ENCODE results near the gene IFNK.
A peak's percentile ranks its signal among the peaks of the same experiment; 100 is the strongest.

Gene IFNK

DNA sequence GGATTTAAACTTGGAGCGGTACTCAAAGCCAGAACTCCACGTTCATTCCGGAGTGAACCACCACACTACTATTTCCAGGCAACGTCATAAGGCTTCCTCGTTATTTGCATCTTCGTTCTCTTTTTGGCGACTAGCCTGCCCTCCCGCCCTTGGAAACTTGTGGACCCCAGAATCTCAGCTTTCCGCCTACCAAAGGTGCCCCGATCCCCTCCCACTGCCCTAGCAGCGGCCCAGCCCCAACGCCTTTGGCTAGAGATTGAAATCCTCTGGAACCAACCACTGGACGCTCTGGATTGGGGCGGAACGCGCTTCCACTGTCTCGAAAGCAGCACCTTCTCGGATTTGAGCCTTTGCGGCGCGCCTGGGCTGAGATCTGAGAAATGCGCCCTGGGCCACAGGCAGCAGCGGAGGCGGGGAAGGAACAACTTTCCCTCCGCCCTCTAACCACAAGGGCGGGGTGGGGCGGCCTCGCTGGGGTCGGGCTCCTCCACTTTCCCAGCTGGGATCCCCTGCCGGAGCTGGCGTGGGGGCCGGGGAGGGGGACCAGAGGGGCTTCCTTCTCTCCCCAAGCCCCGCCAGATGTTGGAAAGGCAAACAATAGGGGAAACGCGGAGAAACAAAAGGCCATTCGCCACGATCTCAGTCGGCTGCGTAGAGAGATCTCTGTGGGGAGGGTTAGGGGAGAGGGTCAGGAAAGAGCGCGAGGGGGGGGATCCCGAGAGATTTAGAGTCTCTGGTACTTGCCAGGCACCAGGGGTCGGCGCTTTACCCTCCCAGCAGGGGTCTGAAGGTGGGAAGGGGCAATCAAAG, 4.2 kb downstream of the IFNK start (continued):
- no peak for TF ChIP-seq ZNF785 (tag by site-specific recombination; IDR thresholded peaks at IDR 0.05)
- TF ChIP-seq ZNF837 (tag by site-specific recombination; IDR thresholded peaks at IDR 0.05): no peak
- TF ChIP-seq ZNF211 (tag by site-specific recombination; IDR thresholded peaks at IDR 0.05; ENCODE audit: low read depth): no peak
- TF ChIP-seq ZNF529 (tag by site-specific recombination; IDR thresholded peaks at IDR 0.05; ENCODE audit: insufficient replicate concordance): no peak
- TF ChIP-seq ZNF214 (tag by site-specific recombination; IDR thresholded peaks at IDR 0.05; ENCODE audit: borderline replicate concordance): no peak
- TF ChIP-seq, protein P1, sequence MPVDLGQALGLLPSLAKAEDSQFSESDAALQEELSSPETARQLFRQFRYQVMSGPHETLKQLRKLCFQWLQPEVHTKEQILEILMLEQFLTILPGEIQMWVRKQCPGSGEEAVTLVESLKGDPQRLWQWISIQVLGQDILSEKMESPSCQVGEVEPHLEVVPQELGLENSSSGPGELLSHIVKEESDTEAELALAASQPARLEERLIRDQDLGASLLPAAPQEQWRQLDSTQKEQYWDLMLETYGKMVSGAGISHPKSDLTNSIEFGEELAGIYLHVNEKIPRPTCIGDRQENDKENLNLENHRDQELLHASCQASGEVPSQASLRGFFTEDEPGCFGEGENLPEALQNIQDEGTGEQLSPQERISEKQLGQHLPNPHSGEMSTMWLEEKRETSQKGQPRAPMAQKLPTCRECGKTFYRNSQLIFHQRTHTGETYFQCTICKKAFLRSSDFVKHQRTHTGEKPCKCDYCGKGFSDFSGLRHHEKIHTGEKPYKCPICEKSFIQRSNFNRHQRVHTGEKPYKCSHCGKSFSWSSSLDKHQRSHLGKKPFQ (tag by site-specific recombination; IDR thresholded peaks at IDR 0.05): no peak
- TF ChIP-seq ZNF157 (tag by site-specific recombination; IDR thresholded peaks at IDR 0.05): no peak
- no peak for TF ChIP-seq ZSCAN23 (tag by site-specific recombination; IDR thresholded peaks at IDR 0.05)
- TF ChIP-seq ZNF549 (tag by site-specific recombination; IDR thresholded peaks at IDR 0.05): no peak
- no peak for TF ChIP-seq ZNF558 (tag by site-specific recombination; IDR thresholded peaks at IDR 0.05)
- no peak for TF ChIP-seq SCRT2 (tag by site-specific recombination; IDR thresholded peaks at IDR 0.05)
- TF ChIP-seq ZNF610 (tag by site-specific recombination; IDR thresholded peaks at IDR 0.05; ENCODE audit: borderline replicate concordance): no peak
- no peak for TF ChIP-seq ZNF629 (tag by site-specific recombination; IDR thresholded peaks at IDR 0.05)
- peak; percentile 63 for TF ChIP-seq SP3 (tag by site-specific recombination; IDR thresholded peaks at IDR 0.05)
- no peak for TF ChIP-seq ZSCAN16 (tag by site-specific recombination; IDR thresholded peaks at IDR 0.05)
- no peak for TF ChIP-seq ZNF138 (tag by site-specific recombination; IDR thresholded peaks at IDR 0.05; ENCODE audit: borderline replicate concordance)
- peak; percentile 49; the same call in 1 of the 2 replicates for TF ChIP-seq KLF1 (tag by site-specific recombination; IDR thresholded peaks at IDR 0.05)
- TF ChIP-seq ZNF843 (tag by site-specific recombination; IDR thresholded peaks at IDR 0.05): no peak
- TF ChIP-seq ZFP37 (tag by site-specific recombination; IDR thresholded peaks at IDR 0.05): no peak
- TF ChIP-seq ZNF19 (tag by site-specific recombination; IDR thresholded peaks at IDR 0.05; ENCODE audit: low read depth): no peak
- no peak for TF ChIP-seq ZNF121 (tag by site-specific recombination; IDR thresholded peaks at IDR 0.05)
- TF ChIP-seq ZNF133 (tag by site-specific recombination; IDR thresholded peaks at IDR 0.05): no peak
- TF ChIP-seq, protein P2, sequence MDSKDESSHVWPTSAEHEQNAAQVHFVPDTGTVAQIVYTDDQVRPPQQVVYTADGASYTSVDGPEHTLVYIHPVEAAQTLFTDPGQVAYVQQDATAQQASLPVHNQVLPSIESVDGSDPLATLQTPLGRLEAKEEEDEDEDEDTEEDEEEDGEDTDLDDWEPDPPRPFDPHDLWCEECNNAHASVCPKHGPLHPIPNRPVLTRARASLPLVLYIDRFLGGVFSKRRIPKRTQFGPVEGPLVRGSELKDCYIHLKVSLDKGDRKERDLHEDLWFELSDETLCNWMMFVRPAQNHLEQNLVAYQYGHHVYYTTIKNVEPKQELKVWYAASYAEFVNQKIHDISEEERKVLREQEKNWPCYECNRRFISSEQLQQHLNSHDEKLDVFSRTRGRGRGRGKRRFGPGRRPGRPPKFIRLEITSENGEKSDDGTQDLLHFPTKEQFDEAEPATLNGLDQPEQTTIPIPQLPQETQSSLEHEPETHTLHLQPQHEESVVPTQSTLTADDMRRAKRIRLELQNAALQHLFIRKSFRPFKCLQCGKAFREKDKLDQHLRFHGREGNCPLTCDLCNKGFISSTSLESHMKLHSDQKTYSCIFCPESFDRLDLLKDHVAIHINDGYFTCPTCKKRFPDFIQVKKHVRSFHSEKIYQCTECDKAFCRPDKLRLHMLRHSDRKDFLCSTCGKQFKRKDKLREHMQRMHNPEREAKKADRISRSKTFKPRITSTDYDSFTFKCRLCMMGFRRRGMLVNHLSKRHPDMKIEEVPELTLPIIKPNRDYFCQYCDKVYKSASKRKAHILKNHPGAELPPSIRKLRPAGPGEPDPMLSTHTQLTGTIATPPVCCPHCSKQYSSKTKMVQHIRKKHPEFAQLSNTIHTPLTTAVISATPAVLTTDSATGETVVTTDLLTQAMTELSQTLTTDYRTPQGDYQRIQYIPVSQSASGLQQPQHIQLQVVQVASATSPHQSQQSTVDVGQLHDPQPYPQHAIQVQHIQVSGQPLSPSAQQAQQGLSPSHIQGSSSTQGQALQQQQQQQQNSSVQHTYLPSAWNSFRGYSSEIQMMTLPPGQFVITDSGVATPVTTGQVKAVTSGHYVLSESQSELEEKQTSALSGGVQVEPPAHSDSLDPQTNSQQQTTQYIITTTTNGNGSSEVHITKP (tag by site-specific recombination; IDR thresholded peaks at IDR 0.05): peak; percentile 20
- TF ChIP-seq, protein P3, sequence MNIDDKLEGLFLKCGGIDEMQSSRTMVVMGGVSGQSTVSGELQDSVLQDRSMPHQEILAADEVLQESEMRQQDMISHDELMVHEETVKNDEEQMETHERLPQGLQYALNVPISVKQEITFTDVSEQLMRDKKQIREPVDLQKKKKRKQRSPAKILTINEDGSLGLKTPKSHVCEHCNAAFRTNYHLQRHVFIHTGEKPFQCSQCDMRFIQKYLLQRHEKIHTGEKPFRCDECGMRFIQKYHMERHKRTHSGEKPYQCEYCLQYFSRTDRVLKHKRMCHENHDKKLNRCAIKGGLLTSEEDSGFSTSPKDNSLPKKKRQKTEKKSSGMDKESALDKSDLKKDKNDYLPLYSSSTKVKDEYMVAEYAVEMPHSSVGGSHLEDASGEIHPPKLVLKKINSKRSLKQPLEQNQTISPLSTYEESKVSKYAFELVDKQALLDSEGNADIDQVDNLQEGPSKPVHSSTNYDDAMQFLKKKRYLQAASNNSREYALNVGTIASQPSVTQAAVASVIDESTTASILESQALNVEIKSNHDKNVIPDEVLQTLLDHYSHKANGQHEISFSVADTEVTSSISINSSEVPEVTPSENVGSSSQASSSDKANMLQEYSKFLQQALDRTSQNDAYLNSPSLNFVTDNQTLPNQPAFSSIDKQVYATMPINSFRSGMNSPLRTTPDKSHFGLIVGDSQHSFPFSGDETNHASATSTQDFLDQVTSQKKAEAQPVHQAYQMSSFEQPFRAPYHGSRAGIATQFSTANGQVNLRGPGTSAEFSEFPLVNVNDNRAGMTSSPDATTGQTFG (tag by site-specific recombination; IDR thresholded peaks at IDR 0.05; ENCODE audit: borderline replicate concordance): no peak
- TF ChIP-seq, protein P4, sequence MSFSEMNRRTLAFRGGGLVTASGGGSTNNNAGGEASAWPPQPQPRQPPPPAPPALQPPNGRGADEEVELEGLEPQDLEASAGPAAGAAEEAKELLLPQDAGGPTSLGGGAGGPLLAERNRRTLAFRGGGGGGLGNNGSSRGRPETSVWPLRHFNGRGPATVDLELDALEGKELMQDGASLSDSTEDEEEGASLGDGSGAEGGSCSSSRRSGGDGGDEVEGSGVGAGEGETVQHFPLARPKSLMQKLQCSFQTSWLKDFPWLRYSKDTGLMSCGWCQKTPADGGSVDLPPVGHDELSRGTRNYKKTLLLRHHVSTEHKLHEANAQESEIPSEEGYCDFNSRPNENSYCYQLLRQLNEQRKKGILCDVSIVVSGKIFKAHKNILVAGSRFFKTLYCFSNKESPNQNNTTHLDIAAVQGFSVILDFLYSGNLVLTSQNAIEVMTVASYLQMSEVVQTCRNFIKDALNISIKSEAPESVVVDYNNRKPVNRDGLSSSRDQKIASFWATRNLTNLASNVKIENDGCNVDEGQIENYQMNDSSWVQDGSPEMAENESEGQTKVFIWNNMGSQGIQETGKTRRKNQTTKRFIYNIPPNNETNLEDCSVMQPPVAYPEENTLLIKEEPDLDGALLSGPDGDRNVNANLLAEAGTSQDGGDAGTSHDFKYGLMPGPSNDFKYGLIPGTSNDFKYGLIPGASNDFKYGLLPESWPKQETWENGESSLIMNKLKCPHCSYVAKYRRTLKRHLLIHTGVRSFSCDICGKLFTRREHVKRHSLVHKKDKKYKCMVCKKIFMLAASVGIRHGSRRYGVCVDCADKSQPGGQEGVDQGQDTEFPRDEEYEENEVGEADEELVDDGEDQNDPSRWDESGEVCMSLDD (tag by site-specific recombination; IDR thresholded peaks at IDR 0.05): no peak
- TF ChIP-seq, protein P5, sequence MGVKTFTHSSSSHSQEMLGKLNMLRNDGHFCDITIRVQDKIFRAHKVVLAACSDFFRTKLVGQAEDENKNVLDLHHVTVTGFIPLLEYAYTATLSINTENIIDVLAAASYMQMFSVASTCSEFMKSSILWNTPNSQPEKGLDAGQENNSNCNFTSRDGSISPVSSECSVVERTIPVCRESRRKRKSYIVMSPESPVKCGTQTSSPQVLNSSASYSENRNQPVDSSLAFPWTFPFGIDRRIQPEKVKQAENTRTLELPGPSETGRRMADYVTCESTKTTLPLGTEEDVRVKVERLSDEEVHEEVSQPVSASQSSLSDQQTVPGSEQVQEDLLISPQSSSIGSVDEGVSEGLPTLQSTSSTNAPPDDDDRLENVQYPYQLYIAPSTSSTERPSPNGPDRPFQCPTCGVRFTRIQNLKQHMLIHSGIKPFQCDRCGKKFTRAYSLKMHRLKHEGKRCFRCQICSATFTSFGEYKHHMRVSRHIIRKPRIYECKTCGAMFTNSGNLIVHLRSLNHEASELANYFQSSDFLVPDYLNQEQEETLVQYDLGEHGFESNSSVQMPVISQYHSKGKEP (tag by site-specific recombination; IDR thresholded peaks at IDR 0.05): no peak
- TF ChIP-seq ZNF777 (tag by site-specific recombination; IDR thresholded peaks at IDR 0.05; ENCODE audit: borderline replicate concordance): no peak

Measured in HEK293 (cell line).